Measurements from ENCODE around the gene CDHR2. TPM values are rescaled to one million over a fixed set of nuclear protein-coding genes. Genes with fewer than 3 reads are reported as not detected.

The CDHR2 gene
- total RNA-seq, 2 donors from 2014 or later, result 0.37 to 0.89 TPM

GRCh38 chr5:176631383-176632200 lies 82.5 kb downstream of the CDHR2 start:
- H3K36me3 ChIP-seq (ENCODE audit: control insufficient read depth, insufficient read depth, low read length), result no peaks in the 10 kb centered on the region
- Mint-ChIP-seq H3K36me3 (ENCODE audit: low read depth) (no peaks in the 10 kb centered on the region), H3K4me1 (peaks cover 13% of the 10 kb centered on the region), H3K27ac (no peak overlapping the region), H3K27me3 (ENCODE audit: insufficient read depth) (peaks cover 84% of the 10 kb centered on the region), H3K9me3 (no peaks in the 10 kb centered on the region), H3K4me3 (no peak overlapping the region)
- TF ChIP-seq CTCF (conservative IDR thresholded peaks at IDR 0.05), result no peak
- no peak overlapping the region for H3K4me3 ChIP-seq (ENCODE audit: low read length)
- H3K4me1 ChIP-seq (ENCODE audit: control insufficient read depth, insufficient read depth, low read length), result no peaks in the 10 kb centered on the region
- H3K27me3 ChIP-seq (ENCODE audit: control insufficient read depth, insufficient read depth, low read length, poor library complexity, severe bottlenecking), result peaks cover 55% of the 10 kb centered on the region
- no peak overlapping the region for H3K9ac ChIP-seq (ENCODE audit: extremely low read depth, low read length, poor library complexity, severe bottlenecking)
- no peaks in the 10 kb centered on the region for H3K9me3 ChIP-seq (ENCODE audit: control insufficient read depth, low read length)
- H3K27ac ChIP-seq (ENCODE audit: low read depth, low read length), result no peak overlapping the region
- 88 to 90% methylated on average over 4 to 7 of the region's 7 CpGs for WGBS, 2 experiments (ENCODE audit: insufficient coverage in 1 of 2, insufficient read length in 1 of 2)
- DNase-seq, result no peak

- WGBS, 2 experiments (ENCODE audit: insufficient coverage in 1 of 2, insufficient read length in 1 of 2), result 85% methylated on average over 2 of the region's 2 CpGs; no CpG with 5 or more reads in 1 of the 2 experiments
- H3K27ac Mint-ChIP-seq, result no peak overlapping the region
- no peak overlapping the region for H3K4me3 Mint-ChIP-seq
- H3K9me3 ChIP-seq (ENCODE audit: control insufficient read depth, low read length), result no peaks in the 10 kb centered on the region
- H3K4me1 Mint-ChIP-seq, result peaks cover 13% of the 10 kb centered on the region
- H3K4me1 ChIP-seq (ENCODE audit: control insufficient read depth, insufficient read depth, low read length), result no peaks in the 10 kb centered on the region
- peaks cover 80% of the 10 kb centered on the region for H3K27me3 Mint-ChIP-seq (ENCODE audit: insufficient read depth)
- no peak for DNase-seq
- TF ChIP-seq CTCF (conservative IDR thresholded peaks at IDR 0.05), result no peak
- no peak overlapping the region for H3K9ac ChIP-seq (ENCODE audit: extremely low read depth, low read length, poor library complexity, severe bottlenecking)
- peaks cover 45% of the 10 kb centered on the region for H3K27me3 ChIP-seq (ENCODE audit: control insufficient read depth, insufficient read depth, low read length, poor library complexity, severe bottlenecking)
- no peaks in the 10 kb centered on the region for H3K9me3 Mint-ChIP-seq
- no peak overlapping the region for H3K27ac ChIP-seq (ENCODE audit: low read depth, low read length)
- H3K36me3 Mint-ChIP-seq (ENCODE audit: low read depth), result no peaks in the 10 kb centered on the region
- no peak overlapping the region for H3K4me3 ChIP-seq (ENCODE audit: low read length)
- H3K36me3 ChIP-seq (ENCODE audit: control insufficient read depth, insufficient read depth, low read length), result no peaks in the 10 kb centered on the region
Measured at GRCh38 chr5:176632745-176633144, 83.6 kb downstream of the CDHR2 start.

GRCh38 chr5:176633598-176633997 lies 84.5 kb downstream of the CDHR2 start:
- no peak for TF ChIP-seq CTCF (conservative IDR thresholded peaks at IDR 0.05)
- Histone ChIP-seq H3K36me3 (ENCODE audit: control insufficient read depth, insufficient read depth, low read length) (no peaks in the 10 kb centered on the region), H3K9ac (ENCODE audit: extremely low read depth, low read length, poor library complexity, severe bottlenecking) (no peak overlapping the region), H3K4me3 (ENCODE audit: low read length) (no peak overlapping the region), H3K4me1 (ENCODE audit: control insufficient read depth, insufficient read depth, low read length) (no peaks in the 10 kb centered on the region), H3K27ac (ENCODE audit: low read depth, low read length) (no peak overlapping the region), H3K27me3 (ENCODE audit: control insufficient read depth, insufficient read depth, low read length, poor library complexity, severe bottlenecking) (peaks cover 36% of the 10 kb centered on the region), H3K9me3 (ENCODE audit: control insufficient read depth, low read length) (no peaks in the 10 kb centered on the region)
- Mint-ChIP-seq H3K27me3 (ENCODE audit: insufficient read depth) (peaks cover 76% of the 10 kb centered on the region), H3K36me3 (ENCODE audit: low read depth) (no peaks in the 10 kb centered on the region), H3K4me3 (no peak overlapping the region), H3K27ac (no peak overlapping the region), H3K9me3 (no peaks in the 10 kb centered on the region), H3K4me1 (peaks cover 13% of the 10 kb centered on the region)
- no peak for DNase-seq
- WGBS, 2 experiments (ENCODE audit: insufficient coverage in 1 of 2, insufficient read length in 1 of 2), result 60 to 79% methylated on average over 3 to 6 of the region's 6 CpGs

All from endodermal cell (in vitro differentiated cells).